GM13976 (cell line): ENCODE data around the gene VDAC2.

ENCODE experiments used
- DNase-seq: peaks from one replicate; pipeline ENCODE4 v3.0.0; 2012; ENCODE audit warnings: low spot score
- CTCF ChIP-seq: IDR thresholded peaks from 2 replicates; pipeline ENCODE4 v1.5.1; 2012; ENCODE audit warnings: borderline replicate concordance, mild to moderate bottlenecking; ENCODE audit not compliant: insufficient read depth; ENCODE audit errors: extremely low read depth, missing control alignments, control extremely low read depth
- in situ Hi-C: fragments of 300-500 bp; cut with MboI; formaldehyde crosslinking; loops from one replicate; pipeline ENCODE4 v1.12.0; 2022; ENCODE audit warnings: low sequenced_read_pairs, mixed read lengths, inconsistent platforms; ENCODE audit not compliant: unreplicated experiment

The VDAC2 gene

GRCh38 chr10:75276069-75276872, 65.7 kb downstream of the VDAC2 start:
- TF ChIP-seq CTCF = no peak
- in situ Hi-C loops = no loop called here
- DNase-seq = no peak

GRCh38 chr10:75280236-75280635, 69.6 kb downstream of the VDAC2 start:
- no peak for TF ChIP-seq CTCF
- DNase-seq = no peak
- in situ Hi-C loops = no loop called here
